ENCODE data around the gene FBLIM1. TPM values are rescaled to one million over a fixed set of nuclear protein-coding genes. Genes with fewer than 3 reads are reported as not detected.

FBLIM1 gene
- total RNA-seq, 2 experiments from 2014 or later = not detected

DNA sequence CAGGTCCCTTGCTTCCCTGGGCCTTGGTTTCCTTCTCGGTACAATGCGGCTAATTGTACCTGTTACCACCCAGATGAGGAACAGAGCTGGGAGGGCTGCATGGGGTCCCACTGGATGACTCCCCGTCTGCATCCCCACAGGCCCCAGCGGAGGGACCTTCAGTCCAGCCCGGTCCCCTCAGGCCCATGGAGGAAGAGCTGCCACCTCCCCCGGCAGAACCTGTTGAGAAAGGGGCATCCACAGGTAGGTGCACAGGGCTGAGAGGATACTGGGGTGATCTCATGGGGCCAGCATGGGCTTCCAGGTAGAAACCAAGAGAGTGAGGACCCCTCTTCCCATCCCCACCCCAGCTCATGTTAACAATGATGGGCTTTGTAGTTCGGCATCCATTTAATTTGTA is 9.8 kb downstream of the FBLIM1 start:
- POLR2A ChIA-PET = no interaction called here
- Histone ChIP-seq H3K4me1 (ENCODE audit: insufficient read depth, low read length, poor library complexity, severe bottlenecking) (peaks cover 4% of the 10 kb centered on the region), H3K9me3 (ENCODE audit: low read length) (no peaks in the 10 kb centered on the region), H3K79me2 (ENCODE audit: insufficient read depth, low read depth, low read length) (no peaks in the 10 kb centered on the region), H3K4me2 (ENCODE audit: low read length) (no peak overlapping the region), H2AFZ (ENCODE audit: low read length) (no peak overlapping the region), H3K9me2 (ENCODE audit: insufficient read depth, low read length) (no peaks in the 10 kb centered on the region), H3K36me3 (ENCODE audit: insufficient read depth, low read length) (no peaks in the 10 kb centered on the region), H4K20me1 (ENCODE audit: insufficient read depth, low read length) (no peaks in the 10 kb centered on the region), H3K27ac (ENCODE audit: low read depth, low read length, poor library complexity, severe bottlenecking) (no peak overlapping the region), H3K4me3 (ENCODE audit: low read depth, low read length, poor library complexity, severe bottlenecking) (no peak overlapping the region)
- intact Hi-C loops (cut with micrococcal nuclease; ENCODE audit: unreplicated experiment) = no loop called here
- CTCF ChIA-PET (ENCODE audit: unreplicated experiment) = no interaction called here
- BruUV-seq (replicated peaks) = no TSS peak
- no peak for DNase-seq (ENCODE audit: low spot score)
- TF ChIP-seq, protein P1, sequence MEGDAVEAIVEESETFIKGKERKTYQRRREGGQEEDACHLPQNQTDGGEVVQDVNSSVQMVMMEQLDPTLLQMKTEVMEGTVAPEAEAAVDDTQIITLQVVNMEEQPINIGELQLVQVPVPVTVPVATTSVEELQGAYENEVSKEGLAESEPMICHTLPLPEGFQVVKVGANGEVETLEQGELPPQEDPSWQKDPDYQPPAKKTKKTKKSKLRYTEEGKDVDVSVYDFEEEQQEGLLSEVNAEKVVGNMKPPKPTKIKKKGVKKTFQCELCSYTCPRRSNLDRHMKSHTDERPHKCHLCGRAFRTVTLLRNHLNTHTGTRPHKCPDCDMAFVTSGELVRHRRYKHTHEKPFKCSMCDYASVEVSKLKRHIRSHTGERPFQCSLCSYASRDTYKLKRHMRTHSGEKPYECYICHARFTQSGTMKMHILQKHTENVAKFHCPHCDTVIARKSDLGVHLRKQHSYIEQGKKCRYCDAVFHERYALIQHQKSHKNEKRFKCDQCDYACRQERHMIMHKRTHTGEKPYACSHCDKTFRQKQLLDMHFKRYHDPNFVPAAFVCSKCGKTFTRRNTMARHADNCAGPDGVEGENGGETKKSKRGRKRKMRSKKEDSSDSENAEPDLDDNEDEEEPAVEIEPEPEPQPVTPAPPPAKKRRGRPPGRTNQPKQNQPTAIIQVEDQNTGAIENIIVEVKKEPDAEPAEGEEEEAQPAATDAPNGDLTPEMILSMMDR (conservative IDR thresholded peaks at IDR 0.05; ENCODE audit: low read length) = no peak
- TF ChIP-seq EZH2phosphoT487 (IDR thresholded peaks at IDR 0.05; ENCODE audit: borderline replicate concordance, low read depth, low read length) = no peak

DNA sequence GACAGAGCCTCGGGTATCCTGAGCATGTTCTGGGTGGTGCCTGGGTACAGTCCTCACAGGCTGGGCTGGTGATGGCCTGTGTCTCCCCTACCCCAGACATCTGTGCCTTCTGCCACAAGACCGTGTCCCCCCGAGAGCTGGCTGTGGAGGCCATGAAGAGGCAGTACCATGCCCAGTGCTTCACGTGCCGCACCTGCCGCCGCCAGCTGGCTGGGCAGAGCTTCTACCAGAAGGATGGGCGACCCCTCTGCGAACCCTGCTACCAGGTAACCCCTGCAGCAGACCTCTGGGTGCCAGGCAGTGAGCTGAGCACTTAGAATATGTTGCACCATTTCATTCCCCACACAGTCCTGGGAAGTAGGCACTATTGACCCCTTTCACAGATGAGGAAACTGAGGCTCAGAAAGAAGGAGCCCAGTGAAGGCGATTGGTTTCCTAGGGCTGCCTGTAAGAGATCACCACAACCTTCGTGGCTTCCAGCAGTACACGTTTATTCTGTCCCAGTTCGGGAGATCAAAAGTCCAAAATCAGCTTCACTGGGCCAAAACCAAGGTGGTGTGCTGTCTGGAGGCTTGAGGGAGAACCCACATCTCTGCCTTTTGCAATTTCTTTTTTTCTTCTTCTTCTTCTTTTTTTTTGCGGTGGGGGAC is 11.8 kb downstream of the FBLIM1 start:
- BruUV-seq (replicated peaks) = no TSS peak
- ChIA-PET POLR2A (no interaction called here), CTCF (ENCODE audit: unreplicated experiment) (interaction anchor here (0.6 kb wide), 1 partner anchor 37 kb away, joined by 3 read pairs; no protein-coding TSS in a partner anchor)
- Histone ChIP-seq H3K9me3 (ENCODE audit: low read length) (no peaks in the 10 kb centered on the region), H4K20me1 (ENCODE audit: insufficient read depth, low read length) (no peaks in the 10 kb centered on the region), H3K4me2 (ENCODE audit: low read length) (no peak overlapping the region), H2AFZ (ENCODE audit: low read length) (no peak overlapping the region), H3K79me2 (ENCODE audit: insufficient read depth, low read depth, low read length) (no peaks in the 10 kb centered on the region), H3K27ac (ENCODE audit: low read depth, low read length, poor library complexity, severe bottlenecking) (no peak overlapping the region), H3K36me3 (ENCODE audit: insufficient read depth, low read length) (no peaks in the 10 kb centered on the region), H3K4me1 (ENCODE audit: insufficient read depth, low read length, poor library complexity, severe bottlenecking) (peaks cover 4% of the 10 kb centered on the region), H3K4me3 (ENCODE audit: low read depth, low read length, poor library complexity, severe bottlenecking) (no peak overlapping the region), H3K9me2 (ENCODE audit: insufficient read depth, low read length) (no peaks in the 10 kb centered on the region)
- TF ChIP-seq, protein P1 (conservative IDR thresholded peaks at IDR 0.05; ENCODE audit: low read length) = no peak
- TF ChIP-seq EZH2phosphoT487 (IDR thresholded peaks at IDR 0.05; ENCODE audit: borderline replicate concordance, low read depth, low read length) = no peak
- DNase-seq (ENCODE audit: low spot score) = no peak
- intact Hi-C loops (cut with micrococcal nuclease; ENCODE audit: unreplicated experiment) = no loop called here

DNA sequence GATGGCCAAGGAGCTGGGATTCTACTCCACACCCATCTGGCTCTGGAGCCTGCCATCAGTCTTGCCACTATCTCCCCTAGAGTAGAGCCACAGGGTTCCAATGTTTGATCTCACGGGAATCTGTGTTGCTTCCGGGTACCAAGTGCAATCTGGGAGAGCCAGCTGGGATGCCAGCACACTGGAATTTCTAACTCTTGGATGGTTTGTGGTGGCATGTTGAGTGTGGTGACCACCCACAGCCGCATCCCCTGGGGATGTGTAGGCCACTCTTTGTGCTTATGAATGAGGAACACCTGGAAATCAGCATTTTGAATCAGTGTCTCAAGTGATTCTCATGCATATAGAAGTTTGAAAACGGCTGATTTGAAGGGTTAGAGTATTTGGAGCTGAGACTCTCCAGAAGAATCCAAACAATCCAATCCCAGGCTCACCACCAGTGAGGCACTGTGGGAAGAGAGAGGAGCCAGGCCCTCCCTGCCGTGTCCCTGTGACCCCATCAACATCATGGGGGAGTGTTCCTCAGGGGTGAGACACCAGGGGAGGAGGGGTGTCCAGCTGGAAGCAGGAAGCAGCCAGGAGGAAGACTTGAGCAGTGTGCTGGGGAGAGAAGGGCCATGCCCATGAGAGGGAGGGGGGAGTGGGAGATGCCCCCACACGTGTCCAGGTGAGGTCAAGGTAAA is 13.4 kb downstream of the FBLIM1 start:
- Histone ChIP-seq H2AFZ (ENCODE audit: low read length) (no peak overlapping the region), H3K27ac (ENCODE audit: low read depth, low read length, poor library complexity, severe bottlenecking) (no peak overlapping the region), H3K9me2 (ENCODE audit: insufficient read depth, low read length) (no peaks in the 10 kb centered on the region), H3K4me1 (ENCODE audit: insufficient read depth, low read length, poor library complexity, severe bottlenecking) (no peaks in the 10 kb centered on the region), H3K36me3 (ENCODE audit: insufficient read depth, low read length) (no peaks in the 10 kb centered on the region), H3K79me2 (ENCODE audit: insufficient read depth, low read depth, low read length) (no peaks in the 10 kb centered on the region), H3K9me3 (ENCODE audit: low read length) (no peaks in the 10 kb centered on the region), H4K20me1 (ENCODE audit: insufficient read depth, low read length) (no peaks in the 10 kb centered on the region), H3K4me2 (ENCODE audit: low read length) (no peak overlapping the region), H3K4me3 (ENCODE audit: low read depth, low read length, poor library complexity, severe bottlenecking) (no peak overlapping the region)
- no peak for DNase-seq (ENCODE audit: low spot score)
- TF ChIP-seq EZH2phosphoT487 (IDR thresholded peaks at IDR 0.05; ENCODE audit: borderline replicate concordance, low read depth, low read length) = no peak
- TF ChIP-seq, protein P1 (conservative IDR thresholded peaks at IDR 0.05; ENCODE audit: low read length) = no peak
- ChIA-PET CTCF (ENCODE audit: unreplicated experiment) (no interaction called here), POLR2A (interaction anchor here (0.5 to 0.7 kb wide), 5 partner anchors 18 to 192 kb away, joined by 3 to 5 read pairs (median 4); no protein-coding TSS in a partner anchor)
- BruUV-seq (replicated peaks) = no TSS peak
- intact Hi-C loops (cut with micrococcal nuclease; ENCODE audit: unreplicated experiment) = no loop called here

Data from OCI-LY7 (cell line).